AG08396 (cell line): Measurements from ENCODE around the gene RALGPS2.
A peak's percentile ranks its signal among the peaks of the same experiment; 100 is the strongest.

Experiments
- DNase-seq: peaks from one replicate; pipeline ENCODE4 v3.0.0; 2012; ENCODE audit warnings: low spot score, mixed read lengths

The RALGPS2 gene, protein sequence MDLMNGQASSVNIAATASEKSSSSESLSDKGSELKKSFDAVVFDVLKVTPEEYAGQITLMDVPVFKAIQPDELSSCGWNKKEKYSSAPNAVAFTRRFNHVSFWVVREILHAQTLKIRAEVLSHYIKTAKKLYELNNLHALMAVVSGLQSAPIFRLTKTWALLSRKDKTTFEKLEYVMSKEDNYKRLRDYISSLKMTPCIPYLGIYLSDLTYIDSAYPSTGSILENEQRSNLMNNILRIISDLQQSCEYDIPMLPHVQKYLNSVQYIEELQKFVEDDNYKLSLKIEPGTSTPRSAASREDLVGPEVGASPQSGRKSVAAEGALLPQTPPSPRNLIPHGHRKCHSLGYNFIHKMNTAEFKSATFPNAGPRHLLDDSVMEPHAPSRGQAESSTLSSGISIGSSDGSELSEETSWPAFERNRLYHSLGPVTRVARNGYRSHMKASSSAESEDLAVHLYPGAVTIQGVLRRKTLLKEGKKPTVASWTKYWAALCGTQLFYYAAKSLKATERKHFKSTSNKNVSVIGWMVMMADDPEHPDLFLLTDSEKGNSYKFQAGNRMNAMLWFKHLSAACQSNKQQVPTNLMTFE

DNA sequence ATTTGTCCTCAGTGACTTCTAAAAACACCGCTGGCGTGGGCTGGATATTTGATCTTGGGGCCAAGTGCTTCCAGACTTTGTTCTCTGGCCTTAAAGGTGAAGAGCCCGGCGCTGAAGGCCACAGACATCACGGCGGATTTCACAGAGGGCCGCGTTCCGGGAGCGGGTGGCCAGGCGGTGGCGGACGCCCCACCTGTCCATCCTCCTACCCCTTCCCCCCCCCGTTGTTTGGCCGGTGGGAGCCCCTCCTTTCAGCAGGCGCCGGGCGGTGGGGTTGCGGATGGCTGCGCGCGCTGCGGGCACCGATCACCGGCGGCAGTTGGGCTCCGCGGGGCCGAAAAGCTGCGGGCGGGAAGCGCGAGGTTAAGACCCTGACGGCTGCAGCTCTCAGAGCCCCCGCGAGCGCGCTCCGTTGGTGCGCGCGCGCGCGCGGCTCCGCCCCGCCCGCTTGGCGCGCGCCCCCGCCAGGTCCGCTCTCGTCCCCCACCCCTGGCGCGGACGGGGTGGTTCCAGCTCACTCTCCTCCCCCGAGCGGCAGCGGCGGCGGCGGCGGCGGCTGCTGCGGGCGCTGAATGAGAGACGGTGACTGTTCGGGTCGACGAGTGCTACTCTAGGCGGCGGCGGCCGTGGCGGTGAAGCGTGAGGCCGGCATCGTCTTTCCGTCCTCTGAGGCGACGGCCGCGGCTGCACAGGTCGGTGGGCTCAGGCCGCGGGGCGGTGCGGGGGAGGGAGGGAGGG, at the start of gene RALGPS2:
TSS of gene RALGPS2 (plus strand) at position 517 of the 738 bp plus-strand sequence. CDS start 51,521 bp downstream, outside the sequence.
- DNase-seq: peak; percentile 85

DNA sequence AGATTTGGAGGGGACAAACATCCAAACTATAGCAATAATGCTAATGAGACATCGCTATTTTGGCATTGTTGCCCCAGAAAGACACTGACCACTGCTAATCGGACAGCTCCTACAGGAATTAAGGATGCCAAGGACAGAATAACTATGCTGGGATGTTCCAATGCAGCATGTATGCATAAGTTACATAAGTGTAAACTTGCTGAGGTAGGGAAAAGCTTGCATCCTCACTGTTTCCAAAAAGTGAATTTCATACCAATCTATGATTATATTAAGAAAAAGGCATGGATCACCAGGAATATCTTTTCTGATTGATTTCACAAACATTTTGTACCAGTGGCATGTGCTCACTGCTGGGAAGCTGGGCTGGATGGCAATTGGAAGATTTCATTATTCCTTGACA, 45.8 kb upstream of the RALGPS2 start:
- DNase-seq: no peak

DNA sequence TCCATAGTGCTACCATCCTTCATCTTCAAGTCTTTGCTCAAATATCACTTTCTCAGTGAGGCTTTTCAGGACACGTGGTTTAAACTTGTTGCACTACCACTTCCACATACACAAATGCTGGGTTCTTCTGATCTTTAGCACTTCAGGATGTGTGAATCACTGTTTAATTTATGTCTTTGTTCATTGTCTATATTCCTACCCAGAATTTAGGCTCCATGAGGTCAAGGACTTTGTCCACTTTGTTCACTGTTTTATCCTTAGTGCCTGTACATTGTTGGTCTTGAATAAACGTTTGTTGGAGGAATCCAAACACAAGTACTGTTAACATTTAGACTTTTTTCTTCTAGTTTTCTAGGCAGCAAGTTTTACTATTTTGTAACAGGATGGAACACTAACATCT, 42.6 kb upstream of the RALGPS2 start:
- DNase-seq: no peak

DNA sequence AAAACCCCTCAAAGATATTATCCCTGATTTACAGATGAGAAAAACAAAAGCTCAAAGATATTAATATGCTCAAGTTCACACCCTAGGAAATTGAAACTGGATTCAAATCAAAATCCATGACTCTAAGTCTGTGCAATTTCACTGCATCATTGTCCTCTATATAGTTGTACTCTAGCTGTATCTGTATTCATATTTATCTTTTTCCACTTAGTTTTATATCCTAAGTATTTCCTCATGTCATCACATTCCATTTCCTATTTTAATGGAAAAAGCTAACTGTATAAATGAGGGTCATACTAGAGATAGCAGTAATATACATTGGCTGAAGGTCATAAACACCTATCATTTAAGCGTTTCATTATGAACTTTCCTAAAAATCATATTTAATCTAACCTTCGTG, 42.2 kb upstream of the RALGPS2 start:
- no peak for DNase-seq

DNA sequence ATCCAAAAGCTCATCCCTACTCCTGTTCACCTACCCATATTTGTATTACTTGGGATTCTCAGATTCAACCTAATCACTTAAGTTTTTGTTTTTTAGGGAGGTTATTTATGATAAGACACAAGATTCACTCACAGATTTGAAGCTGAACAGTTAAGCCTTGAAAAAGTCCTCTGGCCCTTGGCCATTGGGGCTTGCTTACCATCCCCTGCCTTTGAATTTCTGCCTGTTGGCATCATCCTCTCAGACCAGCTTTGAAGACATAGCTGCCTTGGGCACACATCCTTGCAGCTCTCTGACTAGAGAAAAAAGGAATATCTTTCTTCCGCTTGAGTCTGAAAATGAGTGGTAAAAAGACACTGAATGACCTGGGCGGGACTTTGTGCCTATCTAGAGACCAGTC, 41.8 kb upstream of the RALGPS2 start:
- DNase-seq: no peak

DNA sequence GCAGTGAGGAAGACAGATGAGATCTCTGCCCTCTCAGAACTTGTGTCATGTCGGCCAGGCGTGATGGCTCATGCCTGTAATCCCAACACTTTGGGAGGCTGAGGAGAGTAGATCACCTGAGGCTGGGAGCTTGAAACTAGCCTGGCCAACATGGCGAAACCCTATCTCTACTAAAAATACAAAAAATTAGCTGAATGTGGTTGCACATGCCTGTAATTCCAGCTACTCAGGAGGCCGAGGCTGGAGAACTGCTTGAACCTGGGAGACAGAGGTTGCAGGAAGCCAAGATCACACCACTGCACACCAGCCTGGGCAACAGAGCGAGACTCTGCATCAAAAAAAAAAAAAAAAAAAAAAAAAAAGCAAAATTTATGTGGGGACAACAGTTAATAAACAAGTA, 40.9 kb upstream of the RALGPS2 start:
- no peak for DNase-seq

DNA sequence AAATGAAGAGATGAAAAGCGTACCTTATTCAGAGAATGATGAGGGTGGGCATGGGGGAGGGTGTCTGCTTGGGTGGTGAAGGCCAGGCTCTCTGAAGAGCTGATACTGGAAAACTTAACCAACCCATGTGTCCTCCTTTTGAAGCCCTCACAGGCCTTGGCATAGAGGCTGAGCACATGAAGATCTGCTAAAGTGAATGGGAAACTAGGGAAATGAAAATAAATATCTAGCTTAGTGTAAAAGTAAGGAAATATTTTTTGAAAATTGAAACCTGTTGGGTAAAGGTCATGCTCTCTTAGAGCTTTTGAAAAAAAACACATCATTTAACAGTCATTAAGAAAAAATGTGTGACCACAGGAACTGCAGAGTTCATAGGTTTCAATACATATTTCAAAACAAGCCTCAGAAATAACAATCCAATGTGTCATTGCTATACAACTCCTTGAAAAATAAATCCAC, 40.5 kb upstream of the RALGPS2 start:
- peak; percentile 63 for DNase-seq

DNA sequence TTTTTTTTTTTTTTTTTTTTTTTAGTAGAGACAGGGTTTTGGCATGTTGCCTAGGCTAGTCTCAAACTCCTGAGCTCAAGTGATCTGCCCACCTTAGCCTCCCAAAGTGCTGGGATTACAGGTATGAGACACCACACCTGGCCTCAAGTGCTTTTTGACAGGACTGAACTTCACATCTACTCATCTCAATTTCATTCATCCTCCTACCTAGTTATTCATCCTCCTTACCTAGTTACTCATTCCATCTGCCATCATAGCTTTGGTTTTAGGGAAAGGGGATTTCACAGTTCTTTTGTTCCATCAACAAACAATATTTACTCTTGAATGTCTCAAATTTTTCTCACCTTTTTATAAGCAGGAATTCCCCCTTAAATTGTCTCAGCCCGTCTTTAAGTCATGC, 38.6 kb upstream of the RALGPS2 start:
- no peak for DNase-seq

DNA sequence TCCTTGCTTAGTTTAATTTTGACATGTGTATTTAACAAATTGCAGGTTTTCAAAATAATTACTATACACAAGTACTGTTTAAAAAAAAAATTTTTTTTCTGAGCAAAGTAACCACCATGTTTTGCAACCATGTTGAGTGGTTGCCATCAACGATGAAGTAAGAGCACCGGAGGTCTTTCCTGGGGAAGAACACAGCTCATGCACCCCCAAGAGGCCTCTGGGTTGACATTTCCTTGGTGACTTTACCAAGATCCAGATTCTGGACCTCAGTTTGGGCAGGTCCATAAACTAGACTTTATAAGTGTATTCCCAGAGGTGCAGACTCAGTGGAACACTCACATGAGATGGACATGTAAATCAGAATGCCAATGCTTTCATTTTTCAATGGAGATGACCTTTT, 36.8 kb upstream of the RALGPS2 start:
- no peak for DNase-seq

DNA sequence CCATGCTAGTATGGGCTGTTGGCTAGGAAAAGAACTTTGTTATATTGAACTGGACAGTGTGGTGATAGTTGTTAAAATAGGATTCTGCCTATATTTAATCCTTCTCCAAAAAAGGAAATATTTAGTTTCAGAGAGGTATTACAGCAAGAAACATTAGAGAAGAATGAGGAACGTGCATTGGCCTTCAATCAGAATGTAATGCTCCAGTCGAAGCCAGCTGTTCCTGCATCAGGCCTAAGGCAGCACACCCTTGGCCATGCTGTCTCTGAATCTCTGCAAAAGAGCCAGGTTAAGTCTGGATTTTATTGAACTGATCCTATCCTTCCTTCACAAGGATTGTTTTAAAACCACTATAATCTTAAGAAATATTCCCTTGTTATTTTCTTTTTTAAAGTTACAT, 35.3 kb upstream of the RALGPS2 start:
- no peak for DNase-seq

DNA sequence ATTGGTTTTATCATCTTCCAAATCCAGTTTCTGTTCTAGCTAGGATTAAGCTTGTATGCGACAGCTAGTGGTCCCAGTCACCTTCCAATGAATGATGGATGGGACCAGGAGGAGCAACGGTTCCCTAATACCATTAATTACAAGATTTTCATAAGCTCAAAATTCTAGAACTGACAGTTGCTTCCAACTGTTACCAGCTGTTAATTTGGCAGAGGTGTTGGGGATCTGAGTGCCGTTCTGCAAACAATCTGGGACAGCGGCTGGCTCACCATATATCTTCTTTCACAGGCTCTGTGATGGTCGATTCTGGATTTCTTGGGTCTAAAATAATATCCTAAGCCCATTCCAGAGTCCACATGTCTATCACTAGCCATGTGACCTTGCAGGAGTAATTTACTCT, 34.5 kb upstream of the RALGPS2 start:
- no peak for DNase-seq

DNA sequence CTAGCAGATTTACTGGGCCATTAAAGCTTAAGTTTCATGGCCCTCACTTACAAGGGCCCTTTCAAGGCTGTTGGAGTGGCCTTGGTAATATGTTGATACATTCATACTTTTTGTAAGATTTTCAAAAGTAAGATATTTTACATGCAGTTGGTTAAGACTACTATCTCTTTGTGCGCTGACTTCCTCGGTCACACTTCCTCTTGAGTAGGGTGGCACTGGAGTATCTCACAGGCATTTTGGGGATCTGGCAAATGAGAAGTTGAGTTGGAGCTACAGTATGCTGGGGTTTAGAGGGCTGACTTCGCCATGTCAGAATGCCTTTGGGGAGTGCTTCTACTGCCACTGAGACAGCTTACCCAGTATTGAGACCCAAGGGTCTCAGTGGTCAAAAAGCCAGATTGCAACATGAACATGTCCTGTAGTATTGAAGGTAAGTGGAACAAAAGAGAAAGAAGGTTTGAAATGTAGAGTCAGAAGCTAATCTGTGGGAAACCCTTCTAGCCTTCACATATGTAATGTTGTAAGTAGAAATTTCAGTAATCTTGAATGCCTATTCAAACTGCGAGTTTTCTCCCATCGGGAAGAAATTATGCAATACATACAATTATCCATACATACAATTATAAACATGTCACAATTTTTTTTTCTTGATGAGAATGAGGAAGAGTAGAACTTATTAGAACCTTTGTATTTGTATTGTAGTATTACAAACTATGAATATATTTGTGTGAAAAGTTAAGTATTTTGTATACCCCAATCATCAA, 32.3 kb upstream of the RALGPS2 start:
- DNase-seq: no peak

DNA sequence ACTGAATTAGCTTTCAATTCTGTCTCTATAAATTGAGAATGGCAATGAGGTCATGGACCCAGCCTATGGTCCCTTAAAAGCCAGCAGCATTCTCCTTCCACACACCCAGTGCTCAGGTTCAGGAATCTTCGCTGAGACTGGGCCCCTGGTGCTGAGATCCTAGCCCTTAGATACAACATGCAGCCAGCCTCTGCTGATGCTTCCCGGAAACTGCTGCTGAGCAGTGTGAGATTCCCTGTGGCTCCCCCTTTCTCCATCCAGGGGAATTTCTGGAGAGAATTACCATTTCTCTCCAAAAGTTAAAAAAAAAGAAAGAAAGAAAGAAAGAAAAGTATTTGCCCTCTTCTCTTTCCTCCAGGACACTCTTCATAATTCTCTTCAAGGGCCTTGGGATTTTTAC, 31.7 kb upstream of the RALGPS2 start:
- DNase-seq: no peak

DNA sequence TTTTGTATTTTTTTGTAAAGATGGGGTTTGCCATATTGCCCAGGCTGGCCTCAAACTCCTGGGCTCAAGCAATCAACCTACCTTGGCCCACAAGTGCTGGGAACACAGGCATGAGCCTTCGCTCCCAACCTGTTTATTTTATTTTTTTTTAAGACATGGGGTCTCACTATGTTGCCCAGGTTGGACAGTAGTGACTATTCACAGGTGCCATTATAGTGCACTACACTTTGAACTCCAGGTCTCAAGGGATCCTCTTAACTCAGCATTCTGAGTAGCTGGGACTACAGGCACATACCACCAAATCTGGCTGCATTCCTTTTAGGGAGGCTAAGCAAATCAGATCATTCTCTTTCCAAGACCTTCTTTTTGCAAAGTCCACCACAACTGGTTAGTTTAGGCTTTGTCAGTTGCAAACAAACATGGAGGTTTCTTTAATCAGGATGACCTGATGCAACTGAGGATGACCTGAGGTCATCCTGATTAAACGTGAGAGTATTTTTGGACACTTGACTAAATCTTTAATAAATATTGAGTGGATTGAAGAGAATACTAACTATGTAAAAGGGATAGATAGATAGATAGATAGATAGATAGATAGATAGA, 30.0 kb upstream of the RALGPS2 start:
- DNase-seq: no peak

DNA sequence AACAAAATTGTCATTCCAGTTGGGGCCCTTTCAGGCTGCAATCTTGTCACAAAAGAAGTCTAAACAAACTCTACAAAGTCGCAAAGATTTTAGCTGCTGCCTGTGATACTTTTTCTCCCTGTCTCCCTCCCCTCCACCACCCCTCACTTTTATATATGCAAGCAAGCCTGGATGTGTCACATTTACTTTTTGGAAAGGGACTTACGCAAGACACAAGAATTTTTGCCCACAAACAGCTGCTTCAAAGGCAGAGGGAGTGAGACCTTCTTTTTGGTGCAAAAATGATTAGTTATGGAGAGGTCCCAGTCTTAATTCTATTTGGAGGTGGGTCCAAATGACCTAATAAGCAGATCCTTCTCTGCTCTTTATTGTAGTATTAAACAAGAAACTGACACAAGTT, 22.9 kb upstream of the RALGPS2 start:
- DNase-seq: peak; percentile 36

DNA sequence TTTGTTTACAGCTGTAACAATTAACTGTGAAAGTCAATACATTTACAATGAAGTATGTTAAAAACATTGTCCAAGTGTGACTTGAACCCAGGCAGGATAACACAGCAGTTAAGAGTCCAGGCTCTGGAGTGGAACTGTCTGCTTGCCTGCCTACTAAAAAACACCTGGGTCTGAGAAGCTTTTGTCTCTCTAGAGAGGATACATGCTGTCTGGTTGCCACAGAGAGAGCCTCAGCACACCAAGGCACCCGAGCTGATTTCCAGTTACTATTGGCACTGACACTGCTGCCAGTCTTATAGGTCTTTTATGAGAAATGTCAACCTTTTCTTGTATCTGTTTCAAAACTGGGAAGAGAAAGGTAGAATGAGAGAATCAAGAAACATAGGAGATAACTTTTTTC, 20.2 kb upstream of the RALGPS2 start:
- no peak for DNase-seq

DNA sequence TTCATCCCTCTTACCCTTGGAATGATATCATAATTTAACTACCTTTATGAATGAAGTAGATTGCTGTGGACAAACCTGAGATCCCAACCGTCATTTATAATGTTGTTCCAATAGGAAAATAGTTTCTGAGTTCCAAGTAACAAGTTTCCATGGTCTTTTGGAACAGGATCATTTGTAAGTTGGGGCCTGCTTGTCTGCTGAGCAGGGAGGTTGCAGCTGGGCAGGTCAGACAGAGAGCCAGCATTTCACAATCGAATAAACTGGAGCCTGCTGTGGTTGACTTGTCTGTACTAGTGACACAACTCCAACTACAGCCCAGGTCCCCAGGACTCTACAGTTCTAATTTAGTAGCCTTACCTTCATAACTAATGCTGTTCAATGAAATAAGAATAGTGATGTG, 18.6 kb upstream of the RALGPS2 start:
- DNase-seq: peak; percentile 63

DNA sequence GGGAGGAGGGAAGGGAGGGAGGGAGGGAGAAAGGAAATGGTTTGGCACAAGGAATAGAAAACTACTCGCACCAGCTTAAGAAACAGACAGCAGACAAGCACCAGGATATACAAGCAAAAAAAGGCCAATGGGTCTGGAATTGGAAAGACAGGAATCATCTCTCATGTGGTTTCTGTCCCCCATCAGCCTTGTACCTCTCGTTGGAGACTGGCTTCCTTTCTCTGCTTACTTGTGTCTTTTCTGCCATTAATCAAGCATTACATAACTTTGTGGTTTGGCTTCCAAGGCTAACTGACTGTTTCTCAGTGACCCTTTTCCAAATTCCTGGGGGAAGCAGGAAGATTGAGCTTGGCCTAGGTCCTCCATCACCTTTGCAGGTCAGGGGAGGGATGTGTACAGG, 11.8 kb upstream of the RALGPS2 start:
- no peak for DNase-seq

DNA sequence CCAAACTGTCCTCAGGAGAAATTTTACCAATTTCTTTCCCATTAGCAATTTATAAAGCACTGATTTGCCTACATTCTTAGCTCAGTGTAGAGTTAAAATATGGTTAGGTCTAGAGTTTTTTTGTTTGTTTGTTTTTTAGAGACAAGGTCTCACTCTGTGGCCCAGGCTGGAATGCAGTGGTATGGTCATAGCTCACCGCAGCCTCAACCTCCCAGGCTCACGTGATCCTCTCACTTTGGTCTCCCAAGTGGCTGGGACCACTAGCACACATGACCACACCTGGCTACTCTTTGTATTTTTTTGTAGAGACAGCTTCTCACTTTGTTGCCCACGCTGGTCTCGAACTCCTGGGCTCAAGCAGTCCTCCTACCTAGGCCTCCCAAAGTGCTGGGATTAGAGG, 10.6 kb upstream of the RALGPS2 start:
- DNase-seq: no peak

DNA sequence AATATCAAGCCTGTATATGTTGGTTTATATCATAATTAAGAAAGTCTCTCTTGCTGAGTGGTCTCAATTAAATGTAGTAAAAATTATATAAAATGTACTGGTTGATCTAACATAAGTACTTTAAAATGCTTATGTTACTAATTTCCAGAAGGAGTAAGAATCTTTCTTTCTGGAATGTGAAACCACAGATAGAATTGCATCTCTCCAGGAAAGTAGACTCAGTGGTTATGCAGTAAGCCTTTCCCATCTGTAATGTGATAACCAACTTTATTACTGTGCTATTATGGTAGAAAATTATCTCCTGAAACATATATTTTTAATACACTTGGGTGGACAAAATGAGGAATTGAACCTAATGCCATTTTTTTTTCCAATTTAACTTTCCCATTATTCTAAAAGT, 8.9 kb upstream of the RALGPS2 start:
- DNase-seq: no peak

DNA sequence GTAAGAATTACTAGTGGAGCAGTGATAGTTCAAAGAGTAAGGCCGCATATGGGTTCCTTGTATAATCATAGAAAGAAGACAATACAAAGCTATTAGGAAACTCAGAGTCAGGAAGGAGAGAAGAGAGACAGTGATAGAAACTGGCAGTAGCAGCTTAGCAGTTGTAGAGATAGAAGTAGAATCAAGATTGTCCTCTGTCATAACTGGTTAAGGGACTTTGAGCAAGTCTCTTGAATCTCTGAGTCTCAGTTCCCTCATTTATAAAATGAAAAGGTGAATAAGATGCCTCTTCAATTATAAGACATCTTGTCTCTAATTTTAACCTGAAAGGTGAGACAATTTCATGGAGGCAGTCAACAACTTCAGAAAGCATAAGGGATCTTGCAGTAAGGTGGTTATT, 6.5 kb upstream of the RALGPS2 start:
- no peak for DNase-seq

DNA sequence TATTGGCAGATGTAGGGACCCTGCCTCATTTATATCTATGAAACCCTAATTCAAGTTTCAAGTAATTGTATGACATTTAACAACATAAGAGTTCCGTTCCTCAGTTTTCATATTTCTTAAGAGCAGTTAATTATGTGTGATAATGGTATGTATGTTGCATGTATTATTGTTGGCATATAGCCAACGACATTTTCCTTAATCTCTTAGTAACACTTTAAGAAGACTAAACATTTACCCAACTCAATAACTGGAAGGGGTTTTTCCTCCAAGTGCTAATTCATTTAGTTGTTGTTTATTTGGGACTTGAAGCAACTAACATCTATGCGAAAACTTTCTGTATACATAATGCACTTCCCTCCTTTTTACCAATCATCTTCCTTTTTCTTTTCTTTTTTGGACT, 1.5 kb upstream of the RALGPS2 start:
- no peak for DNase-seq
